IPS DF 4.7 (cell line): ENCODE measurements around the gene DCLK3.

Experiments used
- DNase-seq: peaks from one replicate; pipeline ENCODE4 v3.0.0-alpha.2; 2013; ENCODE audit warnings: low spot score; ENCODE audit errors: extremely low read depth

DCLK3 gene

DNA sequence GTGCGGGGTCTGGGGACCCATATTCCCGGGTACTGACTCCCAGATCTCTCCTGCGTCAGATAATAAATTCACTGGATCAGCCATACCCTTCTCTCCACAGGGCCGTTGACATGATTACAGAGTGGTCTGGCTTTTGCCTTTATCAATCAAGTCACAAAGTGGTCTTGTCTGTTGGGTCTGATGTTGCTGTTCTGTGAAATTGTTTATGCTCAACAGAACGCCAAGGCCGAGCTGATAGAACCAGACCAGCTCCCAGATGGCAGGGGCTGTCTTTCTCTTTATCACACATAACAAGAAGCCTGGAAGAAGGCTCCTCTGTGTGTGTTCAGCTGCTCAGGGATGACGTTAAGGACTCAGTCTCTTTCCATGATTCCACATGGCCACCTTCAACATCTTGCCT is 751 bp upstream of the DCLK3 start:
- DNase-seq, result no peak

DNA sequence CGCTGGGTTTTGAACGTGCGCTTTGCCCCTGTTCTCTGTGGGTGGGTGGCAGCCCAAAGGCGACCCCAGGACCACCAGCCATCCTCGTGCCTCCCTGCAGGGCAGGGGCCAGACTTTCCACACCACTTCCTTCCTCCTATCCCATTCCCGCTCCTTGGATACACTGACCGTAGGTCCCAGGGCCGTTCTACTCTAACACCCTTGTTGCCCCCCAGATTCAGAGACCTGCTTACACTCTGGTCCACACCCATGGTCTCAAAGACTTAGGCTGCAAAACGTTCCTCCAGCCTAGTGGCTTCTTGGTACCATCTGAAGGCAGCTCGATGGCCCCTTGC is 318 bp upstream of the DCLK3 start:
- DNase-seq, result no peak

DNA sequence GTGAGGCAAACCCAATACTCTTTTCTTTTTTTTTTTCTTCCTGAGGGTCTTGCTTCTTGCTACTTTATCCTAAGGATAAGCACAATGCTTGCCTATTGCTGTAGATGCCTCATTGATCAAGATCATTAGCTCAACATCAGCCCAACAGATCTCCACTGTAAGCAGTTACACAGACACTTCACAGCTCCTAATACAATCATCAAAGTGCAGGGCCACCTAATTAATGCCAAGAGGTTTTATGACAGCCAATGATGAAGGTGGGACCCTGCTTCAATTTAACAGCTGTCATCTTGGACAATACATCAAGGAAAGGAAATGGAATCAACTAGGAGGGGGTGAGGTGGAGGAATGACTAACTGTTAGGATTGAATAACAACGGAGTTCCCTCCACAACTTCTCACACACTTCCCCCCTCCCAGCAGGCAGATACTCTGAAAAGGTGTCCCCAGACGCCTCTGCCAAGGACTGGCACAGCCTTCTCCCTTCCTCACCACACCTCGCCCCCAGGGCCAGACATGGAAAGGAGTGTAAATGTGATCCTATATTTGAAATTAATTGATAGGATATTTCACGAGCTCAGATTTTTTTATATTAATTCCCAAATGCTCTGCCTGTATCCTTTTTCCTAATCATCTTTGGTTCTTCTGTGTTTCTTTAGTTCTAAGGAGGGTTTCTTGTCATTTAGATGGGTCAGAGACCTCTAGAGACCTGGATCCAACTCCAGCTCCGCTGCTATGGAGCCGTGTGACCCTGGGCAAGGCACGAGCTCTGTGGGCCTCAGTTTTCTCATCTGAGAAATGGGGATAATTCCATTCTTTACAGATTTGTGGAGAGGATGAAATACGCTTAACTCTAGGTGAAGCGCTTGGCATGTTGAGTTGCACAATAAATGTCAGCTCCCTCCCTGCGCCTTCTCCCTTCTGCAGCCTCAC is 1.2 kb downstream of the DCLK3 start:
- DNase-seq, result no peak

DNA sequence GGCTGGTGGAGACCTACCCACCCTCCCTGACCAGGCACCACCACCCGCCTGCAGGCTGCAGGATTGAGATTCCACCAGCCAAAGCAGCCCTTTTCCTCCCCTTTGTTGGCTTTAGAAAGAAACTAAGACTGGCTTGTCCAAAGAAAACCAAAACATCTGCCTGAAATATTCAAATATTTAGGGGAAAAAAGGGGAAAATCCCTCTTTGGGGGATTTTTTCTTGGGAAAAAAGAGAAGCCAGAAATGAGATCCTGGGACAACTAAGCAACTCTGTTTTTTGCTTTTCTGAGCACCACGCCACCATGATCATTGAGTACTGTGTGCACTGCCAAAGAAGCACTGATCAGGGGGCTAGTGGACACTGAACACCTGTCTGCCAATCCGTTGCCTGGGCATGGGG is 2.6 kb downstream of the DCLK3 start:
- DNase-seq, result no peak

DNA sequence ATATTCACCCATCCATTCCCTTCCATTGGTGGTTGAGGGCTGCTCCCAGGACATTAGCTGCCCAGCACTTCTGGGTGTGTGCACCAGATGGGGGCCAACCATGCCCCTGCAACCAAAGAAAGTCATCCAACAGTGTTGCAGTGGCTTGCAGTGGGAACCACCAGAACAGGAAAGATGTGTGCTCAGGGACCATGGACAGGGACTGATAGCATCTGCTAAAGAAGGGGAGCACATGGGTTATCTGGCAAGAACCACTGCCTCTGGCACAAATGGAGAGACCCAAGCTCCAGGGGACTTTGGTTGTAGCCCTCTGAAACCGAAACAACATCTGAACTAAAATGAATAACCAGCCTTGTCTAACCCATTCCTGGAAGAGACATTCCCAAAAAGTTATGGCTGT is 8.1 kb downstream of the DCLK3 start:
- no peak for DNase-seq

DNA sequence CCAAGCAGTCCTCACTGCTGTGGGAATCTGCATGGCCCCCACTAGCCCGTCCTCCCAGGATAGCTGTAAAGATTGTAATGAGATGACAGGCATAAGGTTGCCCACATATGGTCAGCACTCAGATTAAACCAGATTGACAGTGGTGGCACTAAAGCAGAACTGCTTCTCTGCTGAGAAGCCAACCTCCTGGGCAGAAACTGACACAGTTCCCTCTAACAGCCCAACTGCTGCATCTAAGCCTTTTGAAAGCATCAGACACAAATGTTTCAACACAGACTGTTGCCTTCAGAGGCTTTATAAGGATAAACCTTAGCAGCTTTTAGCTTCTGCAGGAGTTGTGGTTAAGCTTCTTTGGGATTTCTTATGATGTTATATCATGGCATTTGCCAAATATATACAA is 13.0 kb downstream of the DCLK3 start:
- DNase-seq, result no peak

DNA sequence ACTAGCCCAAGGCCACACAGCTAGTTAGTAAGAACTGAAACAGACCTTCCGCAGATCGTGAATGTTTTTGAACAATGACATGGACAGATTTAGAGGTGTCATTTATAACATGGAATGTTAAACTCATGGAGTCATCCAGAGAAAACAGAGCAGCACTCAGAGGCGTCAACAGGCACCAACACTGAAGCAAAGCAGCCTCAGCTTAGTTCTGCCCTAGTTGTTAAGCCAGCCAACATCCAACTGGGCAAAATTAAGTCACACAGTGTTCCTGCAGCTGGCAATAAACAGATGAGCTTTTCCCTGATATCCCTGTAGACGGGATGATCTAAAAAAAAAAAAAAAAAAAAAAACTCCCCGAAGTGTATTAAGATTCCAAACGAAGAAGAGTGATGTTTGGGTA is 13.6 kb downstream of the DCLK3 start:
- no peak for DNase-seq

DNA sequence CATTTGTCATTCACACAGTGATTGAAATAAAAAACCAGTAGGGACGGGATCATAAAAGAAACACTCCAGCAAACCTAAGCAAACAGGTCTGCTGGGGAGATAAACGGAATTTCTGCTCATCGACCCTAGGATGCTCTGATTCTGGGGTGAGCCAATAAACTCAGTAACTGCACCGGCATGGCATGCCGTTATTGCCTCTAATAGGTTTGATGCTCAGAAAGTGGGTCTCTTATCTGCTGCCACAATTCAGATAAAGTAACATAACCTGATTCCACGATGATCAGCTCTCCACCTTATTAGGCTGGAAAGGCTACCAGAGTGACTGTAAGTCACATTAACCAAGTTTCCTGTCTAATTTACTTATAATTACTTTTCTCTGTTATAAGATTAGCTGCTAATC is 19.6 kb downstream of the DCLK3 start:
- DNase-seq, result no peak

DNA sequence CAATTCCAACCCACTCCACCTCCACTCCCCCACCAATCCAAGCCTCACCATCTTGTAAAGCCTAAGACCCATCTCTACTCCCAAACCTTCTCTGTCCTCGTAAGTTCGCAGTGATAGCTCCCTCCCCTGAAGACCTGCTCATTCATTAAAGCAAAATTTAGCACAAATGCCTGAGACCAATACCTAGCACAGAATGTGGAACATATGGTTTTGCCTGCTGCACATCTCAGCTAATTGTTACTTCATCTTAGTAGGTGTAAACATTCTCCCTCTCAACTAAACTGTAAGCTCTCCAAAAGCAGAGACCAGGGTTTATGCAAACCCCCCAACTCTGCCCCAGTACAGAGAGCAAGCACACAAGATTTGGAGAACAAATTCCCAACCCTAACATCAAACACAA is 20.5 kb downstream of the DCLK3 start:
- no peak for DNase-seq

DNA sequence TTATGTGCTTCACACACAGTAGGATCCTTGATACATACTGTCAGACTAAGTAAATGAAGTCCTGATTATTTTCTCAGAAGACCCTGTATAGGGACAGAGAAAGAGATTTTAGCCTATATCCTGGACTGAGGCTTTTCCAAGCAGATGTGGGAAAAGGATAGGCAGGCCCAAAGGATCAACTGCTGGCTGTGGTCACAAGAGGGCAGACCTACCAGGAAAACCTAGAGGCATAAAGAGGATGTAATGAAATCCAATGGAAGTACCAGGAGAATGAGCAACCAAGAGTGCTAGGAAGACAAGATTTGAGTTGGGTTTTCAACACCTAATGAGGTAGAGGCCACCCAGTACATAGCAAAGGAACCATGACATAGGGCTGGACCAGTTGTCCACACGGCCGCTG is 23.1 kb downstream of the DCLK3 start:
- no peak for DNase-seq

DNA sequence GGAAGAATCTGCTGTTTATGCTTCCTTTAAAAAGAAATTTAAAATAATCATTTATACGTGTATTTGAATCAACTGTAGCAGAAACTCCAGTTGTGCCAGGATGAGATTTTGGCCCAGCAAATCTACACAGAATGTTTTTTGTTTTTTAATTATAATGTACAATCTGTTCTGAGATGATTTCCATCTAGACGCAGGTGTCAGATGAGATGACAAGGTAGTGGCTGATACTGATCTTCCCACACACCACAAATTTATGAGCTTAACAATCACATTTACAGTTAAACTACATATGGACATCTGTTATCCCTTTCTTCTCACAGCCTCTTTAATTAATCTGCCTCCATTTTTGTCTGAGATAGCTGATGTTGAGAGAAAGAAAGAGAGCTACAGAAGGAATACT is 23.6 kb downstream of the DCLK3 start:
- DNase-seq, result no peak

DNA sequence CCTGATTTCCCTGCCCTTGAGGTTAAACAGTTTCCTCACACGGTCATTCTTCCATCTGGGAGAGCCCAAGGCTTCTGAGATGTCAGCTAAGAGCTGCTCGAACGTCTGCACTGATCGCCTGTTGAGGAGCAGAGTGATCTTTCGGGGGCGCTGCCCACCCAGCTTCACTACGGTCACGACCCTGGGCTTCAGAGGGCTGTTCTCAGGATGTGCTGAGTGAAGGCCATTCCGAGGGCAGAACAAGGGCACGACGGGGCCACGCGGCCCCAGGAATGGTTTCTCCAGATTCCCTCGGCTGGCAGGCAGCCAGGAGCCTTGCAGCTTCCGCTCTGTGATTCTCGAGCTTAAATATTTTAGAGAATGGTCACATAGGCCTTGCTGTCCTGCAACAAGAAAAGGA is 25.7 kb downstream of the DCLK3 start:
- no peak for DNase-seq

DNA sequence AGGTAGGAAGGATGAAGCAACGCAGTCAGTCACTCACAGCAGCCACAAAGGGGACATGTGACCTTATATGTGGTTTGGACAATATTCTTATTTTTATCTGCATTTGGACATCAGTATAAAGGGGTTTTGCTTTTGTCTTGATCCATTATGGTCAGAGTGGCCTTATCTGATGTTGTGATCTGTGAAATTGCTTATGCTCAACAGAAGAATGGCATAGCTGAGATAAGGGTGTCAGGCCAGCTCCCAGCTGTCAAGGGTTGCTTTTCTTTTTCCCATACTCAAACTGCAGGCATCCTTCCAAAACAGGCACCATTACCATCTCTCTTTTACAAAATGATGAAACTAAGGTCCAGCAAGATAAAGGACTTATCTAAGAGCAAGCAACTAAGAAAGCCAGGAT is 28.1 kb downstream of the DCLK3 start:
- no peak for DNase-seq

DNA sequence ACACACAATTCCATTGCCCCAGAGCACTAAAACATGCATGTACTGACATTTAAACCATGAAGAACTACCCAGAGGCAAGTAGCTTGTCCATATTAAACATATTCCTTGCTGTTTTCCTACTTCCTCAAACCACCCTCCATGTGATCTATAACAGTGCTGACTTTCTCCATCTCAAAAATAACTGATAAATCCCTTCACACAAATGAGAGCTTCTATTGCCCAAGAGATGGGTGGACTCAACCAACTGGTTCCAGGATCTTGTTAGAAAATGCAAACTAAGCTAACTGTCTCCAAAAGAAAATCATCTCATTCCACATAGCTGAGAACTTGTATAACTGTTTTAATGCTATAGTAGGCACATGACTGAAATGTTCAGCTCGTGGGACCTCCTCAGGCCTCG is 29.6 kb downstream of the DCLK3 start:
- no peak for DNase-seq

DNA sequence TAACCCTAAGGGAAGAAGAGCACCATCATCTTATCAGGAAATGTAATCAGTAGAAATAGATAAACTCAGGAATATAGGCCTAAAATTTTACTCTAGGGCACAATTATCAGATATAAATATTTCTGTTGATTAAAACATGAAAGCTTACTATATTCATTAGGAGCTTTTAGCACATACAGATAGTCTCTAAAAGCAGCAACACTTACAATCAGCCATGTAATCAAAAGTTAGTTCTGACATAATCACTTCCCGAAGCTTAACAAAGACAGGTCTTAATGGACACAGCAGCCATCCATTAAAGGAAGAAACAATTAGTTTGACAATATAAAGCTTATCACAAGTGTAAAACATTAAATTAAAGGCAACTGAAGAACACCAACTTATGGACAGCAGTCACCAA is 30.6 kb downstream of the DCLK3 start:
- DNase-seq, result no peak

DNA sequence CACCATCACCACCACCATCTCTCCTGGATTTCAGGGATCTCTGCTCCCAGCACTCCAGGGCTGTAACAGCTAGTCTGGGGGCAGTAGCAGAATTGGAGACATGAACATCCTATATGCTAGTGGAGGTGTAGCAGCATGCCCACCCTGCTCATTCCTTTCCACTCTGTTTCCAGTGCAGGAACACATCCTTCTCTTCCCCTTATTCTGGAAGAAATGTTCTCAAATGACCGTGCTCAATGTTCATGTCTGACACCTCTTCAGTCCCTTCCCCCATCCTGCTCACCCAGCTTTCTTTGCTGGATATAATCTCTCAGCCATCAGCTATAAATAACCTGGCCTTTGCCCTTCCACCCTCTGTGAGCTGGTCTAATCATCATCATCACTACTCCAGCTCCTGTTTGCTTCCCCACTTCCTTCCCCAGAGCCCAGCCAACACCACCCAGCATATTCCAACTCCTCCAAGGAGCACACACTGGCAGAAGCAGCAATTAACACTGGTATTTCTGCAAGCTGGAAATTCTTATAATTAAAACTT is 31.1 kb downstream of the DCLK3 start:
- no peak for DNase-seq

DNA sequence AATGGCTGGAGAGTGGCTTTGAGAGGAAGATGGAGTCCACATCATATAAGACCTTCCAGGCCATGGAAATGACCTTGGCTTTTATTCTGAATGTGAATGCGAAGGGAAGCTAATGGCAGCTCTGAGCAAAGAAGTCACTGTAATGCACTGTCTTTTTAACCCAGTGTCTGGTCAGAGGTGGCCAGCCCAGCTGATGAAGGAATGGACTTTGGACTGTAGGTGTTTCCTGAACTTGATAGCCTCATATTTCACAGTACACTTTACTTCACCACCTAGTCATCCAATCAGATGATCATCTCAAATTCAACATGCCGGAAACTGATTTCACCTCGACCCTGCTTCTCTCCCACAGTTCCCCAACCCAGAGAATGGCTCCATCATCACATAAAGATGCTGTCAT is 33.4 kb downstream of the DCLK3 start:
- DNase-seq, result no peak

DNA sequence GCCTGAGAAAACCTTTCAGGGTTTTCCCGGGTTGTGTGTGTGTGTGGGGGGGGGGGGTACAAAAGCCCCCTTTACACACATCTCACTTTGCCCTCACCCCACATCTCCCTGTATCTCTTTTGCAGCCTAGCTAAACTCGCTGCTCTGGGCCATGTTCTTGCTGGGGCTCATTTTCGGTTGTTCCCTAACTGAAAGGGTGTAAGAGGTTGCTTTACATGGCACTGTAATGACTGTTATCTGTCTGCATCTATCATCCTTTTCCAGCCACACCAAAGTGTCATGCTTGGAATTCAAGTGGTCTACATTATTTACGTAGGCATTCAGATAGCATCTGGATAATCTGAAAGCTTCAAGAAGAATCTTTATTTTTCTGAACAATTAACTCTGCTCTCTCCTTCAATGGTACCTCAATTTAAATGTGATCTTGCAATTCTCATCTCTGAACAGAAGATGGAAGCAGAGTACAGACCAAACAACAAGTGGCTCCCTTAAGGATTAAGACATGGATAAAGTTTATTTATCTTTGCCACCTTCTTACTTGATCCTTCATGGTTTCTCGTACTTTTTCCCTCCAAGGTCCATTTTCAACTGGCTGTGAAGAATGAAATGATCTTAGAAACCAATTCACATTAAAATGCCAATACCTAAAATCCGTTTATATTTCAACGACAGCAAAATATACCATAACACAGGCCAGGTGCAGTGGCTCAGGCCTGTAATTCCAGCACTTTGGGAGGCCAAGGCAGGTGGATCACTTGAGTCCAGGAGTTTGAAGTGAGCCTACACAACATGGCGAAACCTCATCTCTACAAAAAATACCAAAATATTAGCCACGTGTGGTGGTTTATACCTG is 34.9 kb downstream of the DCLK3 start:
- DNase-seq, result no peak

DNA sequence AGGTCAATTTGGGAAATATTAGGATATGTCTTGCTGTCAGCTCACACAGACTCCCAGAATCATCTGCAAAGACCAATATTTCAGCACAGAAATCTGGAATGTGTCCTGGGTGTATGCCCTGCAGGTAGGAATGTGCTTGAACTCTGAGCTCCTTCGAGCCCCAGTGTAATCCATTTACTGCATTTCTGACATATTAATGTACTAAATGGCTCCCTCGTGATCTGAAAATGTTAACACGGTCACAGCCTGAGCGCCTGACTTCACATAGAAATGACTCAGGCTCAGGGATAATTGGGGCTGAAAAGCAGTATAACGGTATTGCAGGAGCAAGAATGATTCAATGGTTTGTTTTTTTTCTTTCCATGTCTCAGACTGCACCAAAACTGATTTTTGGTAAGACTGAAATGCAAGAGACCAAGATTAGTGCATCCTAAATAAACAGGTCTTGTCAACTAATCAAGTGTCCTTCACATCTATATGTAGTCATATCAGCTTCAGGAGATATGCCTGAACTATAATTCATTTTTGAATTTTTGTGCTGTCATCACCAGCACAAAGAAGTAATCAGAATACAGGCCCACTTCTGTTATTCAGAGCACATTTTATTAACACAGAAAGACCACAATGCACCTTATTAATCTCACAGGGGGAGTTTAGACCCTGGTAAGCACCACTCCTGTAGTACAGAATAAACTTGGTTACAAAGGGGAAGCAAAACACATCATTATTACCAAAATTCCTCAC is 49.8 kb downstream of the DCLK3 start:
- DNase-seq, result no peak

DNA sequence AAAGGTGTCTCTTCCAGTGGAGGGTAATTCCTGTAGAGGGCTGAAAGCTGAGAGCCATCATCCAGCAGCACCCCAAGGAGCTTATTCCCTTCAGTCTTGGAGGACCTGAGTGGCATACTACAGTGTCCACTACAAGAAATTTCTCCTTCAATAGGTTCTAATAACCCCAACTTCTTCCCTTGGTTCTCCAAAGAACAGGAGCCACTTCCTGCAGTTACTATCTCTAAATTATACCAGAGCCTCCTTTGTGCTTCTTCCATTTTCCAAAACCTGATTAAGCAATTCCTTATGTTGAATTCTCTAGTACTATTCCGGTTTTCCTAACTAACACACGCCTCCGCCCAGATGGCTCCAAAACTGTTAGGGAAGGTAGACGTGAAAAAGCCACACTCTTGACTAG is 50.4 kb downstream of the DCLK3 start:
- no peak for DNase-seq

DNA sequence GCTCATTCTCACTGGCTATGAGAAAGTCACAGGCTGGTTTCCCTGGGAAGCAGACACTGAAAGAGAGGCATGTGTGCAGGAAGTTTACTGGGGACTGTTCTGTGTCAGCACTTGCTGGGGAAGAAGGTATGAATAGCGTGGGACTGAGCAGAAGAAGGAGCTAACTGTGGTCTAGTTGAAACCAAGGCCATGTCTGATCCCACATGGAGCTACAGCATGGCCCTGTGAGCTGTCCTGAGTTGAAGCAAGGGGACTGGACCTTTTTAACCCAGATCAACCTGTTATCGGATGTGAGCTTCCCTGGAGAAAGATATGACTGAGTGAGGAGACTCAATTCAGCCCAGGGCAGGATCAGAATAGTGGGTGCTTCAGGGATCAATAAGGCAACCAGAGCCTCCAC is 53.7 kb downstream of the DCLK3 start:
- DNase-seq, result no peak

DNA sequence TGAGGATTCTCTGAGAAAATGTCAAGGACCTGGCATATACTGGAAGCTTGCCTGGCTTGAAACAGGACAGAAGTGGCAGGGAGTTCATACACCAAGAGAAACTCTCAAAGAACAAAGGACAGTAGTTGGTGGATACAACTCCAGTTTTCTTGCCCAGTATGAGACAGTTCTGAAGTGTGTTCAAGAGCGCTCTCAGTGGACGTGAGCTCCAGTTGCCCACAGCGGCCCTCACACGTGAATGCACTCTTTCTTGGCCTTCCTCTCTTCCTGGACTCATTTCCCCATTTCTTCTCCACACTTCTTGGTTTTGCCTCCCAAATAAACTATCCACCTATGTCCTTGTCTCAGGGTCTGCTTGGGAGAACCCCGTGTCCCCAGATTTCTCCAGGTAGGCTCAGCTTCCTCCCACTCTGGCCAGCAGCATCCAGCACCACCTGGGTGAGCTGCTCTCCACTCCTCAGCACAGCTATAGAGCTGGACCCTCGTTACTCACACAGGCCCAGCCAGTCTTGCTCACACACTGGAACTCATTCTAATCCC is 54.5 kb downstream of the DCLK3 start:
- DNase-seq, result no peak
